AG10803 (cell line): ENCODE measurements around the gene C1orf141.

Experiments
- DNase-seq: peaks from one replicate; pipeline ENCODE4 v3.0.0; 2010; ENCODE audit warnings: low read depth
- H3K4me3 ChIP-seq: 2 replicates; pipeline ENCODE4 v1.5.1; 2011; ENCODE audit warnings: mild to moderate bottlenecking, low read length, control low read depth
- CTCF ChIP-seq: conservative IDR thresholded peaks from 2 replicates; pipeline ENCODE4 v1.5.1; 2011; ENCODE audit warnings: mild to moderate bottlenecking, low read length, control low read depth, inconsistent platforms

C1orf141 gene

GRCh38 chr1:67134695-67135094 lies at the start of gene C1orf141:
C1orf141 (minus strand) TSS chr1:67134970; CDS start chr1:67127240, 7,730 bp downstream.
- TF ChIP-seq CTCF = no peak
- DNase-seq = peak; percentile 17

GRCh38 chr1:67175530-67176087 lies 40.8 kb upstream of the C1orf141 start:
- no peak overlapping the region for H3K4me3 ChIP-seq
- no peak for DNase-seq
- no peak for TF ChIP-seq CTCF

More at GRCh38 chr1:67134695-67135094, at the start of gene C1orf141:
- peak within 1 kb of the TSS; percentile 32 for H3K4me3 ChIP-seq

- DNase-seq = no peak
- no peak overlapping the region for H3K4me3 ChIP-seq
- no peak for TF ChIP-seq CTCF
Measured at GRCh38 chr1:67174716-67175284, 40.0 kb upstream of the C1orf141 start.

- TF ChIP-seq CTCF = no peak
- H3K4me3 ChIP-seq = no peak overlapping the region
- DNase-seq = no peak
Measured at GRCh38 chr1:67173988-67174387, 39.2 kb upstream of the C1orf141 start.

GRCh38 chr1:67171978-67172377 lies 37.2 kb upstream of the C1orf141 start:
- no peak for TF ChIP-seq CTCF
- H3K4me3 ChIP-seq = no peak overlapping the region
- DNase-seq = no peak

GRCh38 chr1:67171574-67171955 lies 36.8 kb upstream of the C1orf141 start:
- DNase-seq = no peak
- no peak overlapping the region for H3K4me3 ChIP-seq
- TF ChIP-seq CTCF = no peak
